AG04449 (cell line): ENCODE data around the gene TPCN1.

Experiments
- CTCF ChIA-PET: fragments of 350-600 bp; formaldehyde crosslinking; extraction: SDS; loops from one replicate; lab custom pipeline; 2021; ENCODE audit warnings: antibody characterized with exemption; lab: Yijun Ruan, JAX
- POLR2A ChIA-PET: fragments of 400-600, 350-600 bp; formaldehyde crosslinking; extraction: SDS; loops from one replicate; lab custom pipeline; 2020; ENCODE audit warnings: antibody characterized with exemption, inconsistent platforms; lab: Yijun Ruan, JAX
- DNase-seq: peaks from one replicate; pipeline ENCODE4 v3.0.0-alpha.2; 2010; ENCODE audit warnings: low read depth, low spot score
- H3K4me3 ChIP-seq: 2 replicates; pipeline ENCODE4 v1.5.1; 2011; ENCODE audit warnings: low read depth, mild to moderate bottlenecking, control low read depth, low read length
- CTCF ChIP-seq: IDR thresholded peaks from one replicate; pipeline ENCODE4 v1.5.1; 2011; ENCODE audit warnings: mild to moderate bottlenecking, moderate library complexity, low read length, control low read depth, inconsistent platforms; ENCODE audit not compliant: insufficient read depth; ENCODE audit errors: missing control alignments

The TPCN1 gene

DNA sequence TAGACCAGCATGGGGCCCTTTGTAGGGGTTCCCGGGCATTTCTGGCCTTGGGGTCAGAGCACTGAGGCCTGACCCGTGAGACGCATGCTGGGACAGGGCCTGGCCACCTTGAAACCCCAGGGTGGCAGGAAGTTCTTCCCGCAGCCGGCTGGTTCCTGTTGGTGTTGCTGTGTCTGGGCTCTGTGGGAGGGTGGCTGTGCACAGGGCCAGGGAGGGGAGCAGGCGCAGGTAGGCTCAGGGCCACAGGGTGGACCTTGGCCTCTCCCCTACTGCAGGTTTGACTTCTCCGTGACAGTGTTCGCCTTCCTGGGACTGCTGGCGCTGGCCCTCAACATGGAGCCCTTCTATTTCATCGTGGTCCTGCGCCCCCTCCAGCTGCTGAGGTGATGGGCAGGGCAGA, 65.4 kb downstream of the TPCN1 start:
- no peak for DNase-seq
- CTCF ChIA-PET = no interaction called here
- TF ChIP-seq CTCF = no peak
- POLR2A ChIA-PET = no interaction called here
- no peak overlapping the region for H3K4me3 ChIP-seq

GRCh38 chr12:113287146-113287898, 66.1 kb downstream of the TPCN1 start:
- ChIA-PET CTCF (no interaction called here), POLR2A (no interaction called here)
- DNase-seq = no peak
- no peak overlapping the region for H3K4me3 ChIP-seq
- TF ChIP-seq CTCF = no peak

DNA sequence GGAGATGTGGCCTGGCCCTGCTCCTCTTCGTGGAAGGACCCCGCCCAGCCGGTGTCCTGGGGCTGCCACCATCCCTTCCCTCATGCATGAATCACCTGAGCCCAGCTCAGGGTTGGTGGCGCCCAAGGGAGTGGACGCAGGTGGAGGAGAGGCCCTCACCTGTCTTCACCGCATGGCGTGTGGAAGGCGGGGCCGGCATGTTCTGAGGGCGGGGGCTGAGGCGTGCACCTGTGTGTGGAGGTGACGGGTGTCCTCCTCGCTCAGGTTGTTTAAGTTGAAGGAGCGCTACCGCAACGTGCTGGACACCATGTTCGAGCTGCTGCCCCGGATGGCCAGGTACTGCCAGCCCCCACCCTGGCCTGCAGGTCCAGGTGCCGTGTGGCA, 66.6 kb downstream of the TPCN1 start:
- ChIA-PET CTCF (no interaction called here), POLR2A (no interaction called here)
- DNase-seq = no peak
- no peak for TF ChIP-seq CTCF
- H3K4me3 ChIP-seq = no peak overlapping the region

- no peak overlapping the region for H3K4me3 ChIP-seq
- CTCF ChIA-PET = interaction anchor here (0.9 kb wide), 1 partner anchor 9 kb away, joined by 3 read pairs; no protein-coding TSS in a partner anchor
- TF ChIP-seq CTCF = no peak
- POLR2A ChIA-PET = no interaction called here
- DNase-seq = no peak
Measured at GRCh38 chr12:113289361-113289760, 68.1 kb downstream of the TPCN1 start.

- POLR2A ChIA-PET = no interaction called here
Measured at GRCh38 chr12:113290506-113290905, 69.2 kb downstream of the TPCN1 start.

DNA sequence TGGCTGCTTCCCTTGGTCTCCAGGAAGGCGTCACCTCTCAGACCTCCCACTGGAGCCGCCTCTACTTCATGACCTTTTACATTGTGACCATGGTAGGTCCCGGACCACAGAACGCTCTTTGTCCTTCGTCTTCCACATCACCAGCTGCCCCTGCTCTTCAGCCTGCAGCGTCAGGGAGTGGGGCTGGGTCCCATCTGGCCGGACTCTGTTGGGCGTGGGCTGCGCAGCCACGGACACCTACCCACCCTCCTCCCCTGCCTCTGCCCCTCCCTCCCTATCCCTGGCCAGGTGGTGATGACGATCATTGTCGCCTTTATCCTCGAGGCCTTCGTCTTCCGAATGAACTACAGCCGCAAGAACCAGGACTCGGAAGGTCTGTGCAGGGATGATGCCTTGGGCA, 70.3 kb downstream of the TPCN1 start:
- no peak for DNase-seq
- H3K4me3 ChIP-seq = no peak overlapping the region
- POLR2A ChIA-PET = no interaction called here
- CTCF ChIA-PET = no interaction called here
- no peak for TF ChIP-seq CTCF

More at GRCh38 chr12:113290506-113290905, 69.2 kb downstream of the TPCN1 start:
- CTCF ChIA-PET = no interaction called here
- no peak for DNase-seq
- H3K4me3 ChIP-seq = no peak overlapping the region
- TF ChIP-seq CTCF = no peak
